Uterus (tissue), 2 donors: ENCODE results near the gene URM1.

Experiments used
- CTCF ChIP-seq, 4 experiments: fragments of 200-600 bp in 2 of 4; fragments of 450-650 bp in 2 of 4; sonication (generic) in 2 of 4; IDR thresholded peaks; one replicate each; pipeline ENCODE4 v1.5.1; 2016 to 2019; ENCODE audit warnings: antibody characterized with exemption in 4 of 4, mild to moderate bottlenecking in 2 of 4, moderate library complexity in 1 of 4
- POLR2A ChIP-seq, 2 donors: fragments of 450-650 bp; IDR thresholded peaks; one replicate each; pipeline ENCODE4 v1.6.1; 2016; ENCODE audit warnings: antibody characterized with exemption in 2 of 2, mild to moderate bottlenecking in 1 of 2, moderate library complexity in 1 of 2

GRCh38 chr9:128399861-128400260, 28.7 kb downstream of the URM1 start:
- no peak for TF ChIP-seq POLR2A (IDR thresholded peaks at IDR 0.05)
- no peak for TF ChIP-seq CTCF (IDR thresholded peaks at IDR 0.05)
